ENCODE data around the gene GALNT5.

The GALNT5 gene

GRCh38 chr2:157355618-157356017 lies 98.1 kb downstream of the GALNT5 start:
- no peak for TF ChIP-seq CTCF (IDR thresholded peaks at IDR 0.05; ENCODE audit: extremely low read depth, missing control alignments)
- DNase-seq (ENCODE audit: low spot score), result no peak

GRCh38 chr2:157359628-157360027 lies 102.1 kb downstream of the GALNT5 start:
- no peak for TF ChIP-seq CTCF (IDR thresholded peaks at IDR 0.05; ENCODE audit: extremely low read depth, missing control alignments)
- DNase-seq (ENCODE audit: low spot score), result no peak

- no peak for TF ChIP-seq CTCF (IDR thresholded peaks at IDR 0.05; ENCODE audit: extremely low read depth, missing control alignments)
- no peak for DNase-seq (ENCODE audit: low spot score)
These were observed 104.0 kb downstream of the GALNT5 start for GRCh38 chr2:157361526-157361925.

GRCh38 chr2:157362627-157363026 lies 105.1 kb downstream of the GALNT5 start:
- DNase-seq (ENCODE audit: low spot score), result no peak
- TF ChIP-seq CTCF (IDR thresholded peaks at IDR 0.05; ENCODE audit: extremely low read depth, missing control alignments), result no peak

- no peak for DNase-seq (ENCODE audit: low spot score)
These were observed 106.2 kb downstream of the GALNT5 start for GRCh38 chr2:157363612-157364101.

More at GRCh38 chr2:157363612-157364101, 106.2 kb downstream of the GALNT5 start:
- TF ChIP-seq CTCF (IDR thresholded peaks at IDR 0.05; ENCODE audit: extremely low read depth, missing control alignments), result no peak

Measured in GM20000 (cell line).